Body of pancreas (tissue), 4 donors: ENCODE data around the gene USH2A. TPM values are rescaled to one million over a fixed set of nuclear protein-coding genes. Genes with fewer than 3 reads are reported as not detected.

Experiments used
- ATAC-seq: fragments of 150-250 bp; one replicate; pipeline ENCODE4 v1.9.1; 2016
- DNase-seq, 4 donors: peaks; one replicate each; pipeline ENCODE4 v3.0.0-alpha.2; 2019
- H3K27ac ChIP-seq, 4 donors: fragments of 200-600 bp; sonication (generic); 1 replicate in 3 of 4; 2 replicates in 1 of 4; pipeline versions ENCODE4 v1.5.1 to v1.6.1; 2016 to 2019; ENCODE audit warnings: mild to moderate bottlenecking in 1 of 4, mixed read lengths in 1 of 4, moderate library complexity in 1 of 4
- H3K27me3 ChIP-seq, 2 donors: fragments of 200-600 bp; sonication (generic); one replicate each; pipeline ENCODE4 v1.6.0; 2016; ENCODE audit warnings: mild to moderate bottlenecking in 1 of 2
- H3K36me3 ChIP-seq, 2 donors: fragments of 200-600 bp; sonication (generic); replicated peaks in 1 of 2; 2 replicates each; pipeline ENCODE4 v1.5.1; 2016; ENCODE audit warnings: low read depth in 2 of 2; ENCODE audit not compliant: insufficient read depth in 1 of 2
- H3K4me1 ChIP-seq: fragments of 200-600 bp; sonication (generic); one replicate; pipeline ENCODE4 v1.6.0; 2016
- H3K4me3 ChIP-seq, 2 donors: fragments of 200-600 bp; sonication (generic); 1 replicate in 1 of 2; 2 replicates in 1 of 2; pipeline ENCODE4 v1.5.1; 2016 to 2019
- H3K9me3 ChIP-seq, 3 donors: fragments of 200-600 bp; sonication (generic); 1 replicate in 2 of 3; 2 replicates in 1 of 3; pipeline ENCODE4 v1.5.1; 2016
- POLR2A ChIP-seq, 3 donors: fragments of 450-650 bp; IDR thresholded peaks; one replicate each; pipeline ENCODE4 v1.6.1; 2016; ENCODE audit warnings: antibody characterized with exemption in 3 of 3, mild to moderate bottlenecking in 2 of 3
- WGBS, 2 donors: methylation state at CpG; one replicate each; pipeline ENCODE4 v1.1.5; 2017; 5-methylcytosine and 5-hydroxymethylcytosine counted together
- intact Hi-C: fragments of 100-400 bp; cut with DNase I; formaldehyde crosslinking; loops from one replicate; pipeline ENCODE4 v1.15.1; 2023
- total RNA-seq, 2 donors: library from RNA; depleted of rRNA; stranded (reverse); fragments of >200 nt; gene quantifications; one replicate each; pipeline ENCODE4 v1.1.0, GENCODE V29; 2016
- TF ChIP-seq, protein P1 (sequence below), 7 experiments: fragments of 450-650 bp in 4 of 7; fragments of 200-600 bp in 3 of 7; sonication (generic) in 3 of 7; IDR thresholded peaks; one replicate each; pipeline ENCODE4 v1.5.1; 2016 to 2019; ENCODE audit warnings: antibody characterized with exemption in 7 of 7

The USH2A gene
- total RNA-seq, 2 donors from 2014 or later: 0.26 to 0.33 TPM

GRCh38 chr1:215635827-215636226 is 787.4 kb downstream of the USH2A start:
- 86 to 87% methylated on average over 6 of the region's 6 CpGs for WGBS, 2 donors
- H3K27me3 ChIP-seq: no peaks in the 10 kb centered on the region
- H3K9me3 ChIP-seq: no peaks in the 10 kb centered on the region
- no peaks in the 10 kb centered on the region for H3K36me3 ChIP-seq
- H3K4me3 ChIP-seq: no peak overlapping the region
- intact Hi-C loops: no loop called here
- H3K4me1 ChIP-seq: peaks cover 16% of the 10 kb centered on the region
- H3K27ac ChIP-seq: peak overlapping the region in 1 of 4 donors; percentile 71
- ATAC-seq (no peak), DNase-seq (no peak)
- no peak for TF ChIP-seq POLR2A (IDR thresholded peaks at IDR 0.05)
- TF ChIP-seq, protein P1, sequence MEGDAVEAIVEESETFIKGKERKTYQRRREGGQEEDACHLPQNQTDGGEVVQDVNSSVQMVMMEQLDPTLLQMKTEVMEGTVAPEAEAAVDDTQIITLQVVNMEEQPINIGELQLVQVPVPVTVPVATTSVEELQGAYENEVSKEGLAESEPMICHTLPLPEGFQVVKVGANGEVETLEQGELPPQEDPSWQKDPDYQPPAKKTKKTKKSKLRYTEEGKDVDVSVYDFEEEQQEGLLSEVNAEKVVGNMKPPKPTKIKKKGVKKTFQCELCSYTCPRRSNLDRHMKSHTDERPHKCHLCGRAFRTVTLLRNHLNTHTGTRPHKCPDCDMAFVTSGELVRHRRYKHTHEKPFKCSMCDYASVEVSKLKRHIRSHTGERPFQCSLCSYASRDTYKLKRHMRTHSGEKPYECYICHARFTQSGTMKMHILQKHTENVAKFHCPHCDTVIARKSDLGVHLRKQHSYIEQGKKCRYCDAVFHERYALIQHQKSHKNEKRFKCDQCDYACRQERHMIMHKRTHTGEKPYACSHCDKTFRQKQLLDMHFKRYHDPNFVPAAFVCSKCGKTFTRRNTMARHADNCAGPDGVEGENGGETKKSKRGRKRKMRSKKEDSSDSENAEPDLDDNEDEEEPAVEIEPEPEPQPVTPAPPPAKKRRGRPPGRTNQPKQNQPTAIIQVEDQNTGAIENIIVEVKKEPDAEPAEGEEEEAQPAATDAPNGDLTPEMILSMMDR (IDR thresholded peaks at IDR 0.05): no peak

GRCh38 chr1:215631489-215631888 is 791.8 kb downstream of the USH2A start:
- no peaks in the 10 kb centered on the region for H3K36me3 ChIP-seq
- no peaks in the 10 kb centered on the region for H3K9me3 ChIP-seq
- intact Hi-C loops: no loop called here
- H3K27ac ChIP-seq: no peak overlapping the region
- ATAC-seq (no peak), DNase-seq (peak; percentile 19 to 39 (median 31))
- peaks cover 8% of the 10 kb centered on the region for H3K4me1 ChIP-seq
- TF ChIP-seq, protein P1 (IDR thresholded peaks at IDR 0.05): no peak
- TF ChIP-seq POLR2A (IDR thresholded peaks at IDR 0.05): no peak
- no peak overlapping the region for H3K4me3 ChIP-seq
- no peaks in the 10 kb centered on the region for H3K27me3 ChIP-seq
- WGBS, 2 donors: 28 to 44% methylated on average over 3 of the region's 3 CpGs

DNA sequence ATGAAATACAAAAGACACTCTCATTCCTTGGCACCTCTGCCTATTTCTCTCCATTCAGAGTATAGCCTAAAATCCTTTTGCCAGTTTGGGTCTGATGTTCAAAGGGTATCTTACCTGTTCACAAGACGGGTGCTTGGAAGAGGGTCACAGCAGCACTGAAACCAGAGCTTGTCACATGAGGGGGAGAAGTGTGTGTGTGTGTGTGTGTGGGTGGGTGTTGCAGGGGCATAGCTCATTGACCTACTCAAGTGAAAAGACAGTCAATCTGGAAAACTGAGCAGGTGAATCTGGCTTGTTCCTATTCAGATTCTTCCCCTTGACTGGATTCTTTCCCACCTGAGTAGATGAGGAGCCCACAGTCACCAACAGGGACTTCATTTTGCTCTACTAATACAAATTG is 792.2 kb downstream of the USH2A start:
- Histone ChIP-seq H3K27me3 (no peaks in the 10 kb centered on the region), H3K4me1 (peaks cover 3% of the 10 kb centered on the region), H3K27ac (no peak overlapping the region), H3K4me3 (no peak overlapping the region), H3K9me3 (no peaks in the 10 kb centered on the region), H3K36me3 (no peaks in the 10 kb centered on the region)
- intact Hi-C loops: no loop called here
- no peak for ATAC-seq
- DNase-seq: no peak
- TF ChIP-seq, protein P1 (IDR thresholded peaks at IDR 0.05): no peak
- TF ChIP-seq POLR2A (IDR thresholded peaks at IDR 0.05): no peak
- 36 to 44% methylated on average over 1 of the region's 1 CpG for WGBS, 2 donors

GRCh38 chr1:215625949-215626348 is 797.3 kb downstream of the USH2A start:
- H3K27ac ChIP-seq: no peak overlapping the region
- ATAC-seq: no peak
- no peaks in the 10 kb centered on the region for H3K4me1 ChIP-seq
- H3K4me3 ChIP-seq: no peak overlapping the region
- peaks cover 0 to 5% of the 10 kb centered on the region in 2 donors for H3K36me3 ChIP-seq
- H3K27me3 ChIP-seq: no peaks in the 10 kb centered on the region
- intact Hi-C loops: no loop called here
- H3K9me3 ChIP-seq: no peaks in the 10 kb centered on the region
- no peak for DNase-seq
- TF ChIP-seq, protein P1 (IDR thresholded peaks at IDR 0.05): no peak
- TF ChIP-seq POLR2A (IDR thresholded peaks at IDR 0.05): no peak

DNA sequence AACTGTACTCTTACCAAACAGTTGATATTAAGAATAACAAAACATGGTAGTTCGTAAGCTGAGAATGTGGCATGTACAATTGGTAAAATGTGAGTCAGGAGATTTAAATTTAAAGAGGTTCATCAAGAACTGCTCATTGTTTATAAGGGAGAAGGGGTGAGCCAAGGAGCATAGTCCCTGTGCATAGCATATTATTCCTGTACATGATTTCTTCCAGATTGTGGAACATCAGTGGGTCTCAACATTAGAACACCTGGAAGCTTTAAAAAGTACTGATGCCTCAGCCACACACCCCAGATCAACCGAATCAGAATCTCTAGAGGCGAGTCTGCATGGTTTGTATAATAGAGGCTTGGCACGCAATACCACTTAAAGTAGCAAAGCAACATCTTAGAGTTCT is 800.1 kb downstream of the USH2A start:
- ATAC-seq (no peak), DNase-seq (no peak)
- TF ChIP-seq, protein P1 (IDR thresholded peaks at IDR 0.05): no peak
- no peak for TF ChIP-seq POLR2A (IDR thresholded peaks at IDR 0.05)
- Histone ChIP-seq H3K27ac (no peak overlapping the region), H3K27me3 (no peaks in the 10 kb centered on the region), H3K9me3 (no peaks in the 10 kb centered on the region), H3K4me1 (no peaks in the 10 kb centered on the region), H3K4me3 (no peak overlapping the region), H3K36me3 (peaks cover 6 to 15% of the 10 kb centered on the region in 2 donors)
- 96 to 98% methylated on average over 4 of the region's 4 CpGs for WGBS, 2 donors
- intact Hi-C loops: no loop called here
